Measurements from ENCODE around the gene JUP.

Gene JUP

DNA sequence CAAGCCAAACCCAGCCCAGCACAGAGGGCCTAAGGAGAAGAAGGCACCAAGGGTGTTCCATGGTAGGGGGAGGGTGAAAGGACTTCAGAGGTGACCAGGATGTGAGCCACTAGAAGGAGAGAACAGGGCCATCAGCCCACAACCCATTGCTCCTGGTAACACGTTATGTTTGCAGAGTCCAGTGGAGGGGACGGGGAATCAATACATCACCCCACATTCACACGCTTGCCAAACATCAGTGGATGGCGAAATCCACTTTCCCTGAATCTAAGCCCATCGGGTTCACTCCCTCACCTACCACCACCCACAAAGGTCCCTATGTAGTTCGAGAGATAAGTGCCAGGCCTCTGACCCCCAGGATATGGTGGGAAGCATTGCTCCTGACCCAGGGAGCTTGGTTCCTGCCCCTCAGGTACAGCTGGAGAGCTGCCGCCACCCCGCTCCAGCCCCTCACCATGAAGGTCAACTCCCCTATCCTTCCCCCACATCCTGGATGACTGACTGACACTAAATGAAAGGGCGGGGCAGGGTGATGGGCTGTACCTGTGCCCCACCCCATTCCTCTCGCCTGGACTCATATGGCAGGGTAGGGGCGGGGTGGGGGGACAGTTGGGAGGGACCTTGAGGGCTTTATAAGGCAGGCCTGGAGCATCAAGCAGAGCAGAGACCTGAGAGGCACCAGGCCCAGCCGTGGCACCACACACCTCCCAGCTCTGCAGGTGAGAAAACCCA, 74.7 kb downstream of the JUP start, which contains the start of gene GAST:
TSS of gene GAST (plus strand) at position 663 of the 732 bp plus-strand sequence. CDS start 3,106 bp downstream, outside the sequence.
- DNase-seq: no peak

DNA sequence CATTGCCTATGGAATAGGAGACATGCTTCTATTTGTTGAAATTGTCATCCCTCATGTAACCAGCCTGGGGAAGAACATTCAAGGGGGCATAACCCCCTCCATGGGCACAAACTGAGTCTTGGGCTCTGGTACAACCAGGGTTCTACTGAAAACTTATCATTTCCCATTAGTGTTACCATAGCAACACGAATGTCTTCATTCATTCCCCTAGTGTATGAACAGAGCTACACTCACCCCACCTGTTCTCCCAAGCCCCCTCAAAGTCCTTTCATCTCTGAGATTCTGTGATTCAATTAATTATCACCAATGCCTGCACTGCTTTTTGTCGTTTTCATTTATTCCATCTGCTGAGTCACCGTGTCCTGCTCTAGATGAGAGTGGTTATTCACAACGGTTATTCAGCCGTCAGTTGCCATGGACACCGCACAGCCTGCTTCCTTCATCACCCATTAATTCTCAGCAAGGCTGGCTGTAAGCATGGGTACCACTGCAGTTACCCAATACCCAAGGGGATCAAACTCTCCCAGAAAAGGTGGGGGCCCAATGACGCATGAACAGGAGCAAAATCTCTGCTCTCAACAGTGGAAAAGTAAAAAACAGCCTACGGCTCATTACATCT, 75.9 kb downstream of the JUP start:
- DNase-seq: no peak

DNA sequence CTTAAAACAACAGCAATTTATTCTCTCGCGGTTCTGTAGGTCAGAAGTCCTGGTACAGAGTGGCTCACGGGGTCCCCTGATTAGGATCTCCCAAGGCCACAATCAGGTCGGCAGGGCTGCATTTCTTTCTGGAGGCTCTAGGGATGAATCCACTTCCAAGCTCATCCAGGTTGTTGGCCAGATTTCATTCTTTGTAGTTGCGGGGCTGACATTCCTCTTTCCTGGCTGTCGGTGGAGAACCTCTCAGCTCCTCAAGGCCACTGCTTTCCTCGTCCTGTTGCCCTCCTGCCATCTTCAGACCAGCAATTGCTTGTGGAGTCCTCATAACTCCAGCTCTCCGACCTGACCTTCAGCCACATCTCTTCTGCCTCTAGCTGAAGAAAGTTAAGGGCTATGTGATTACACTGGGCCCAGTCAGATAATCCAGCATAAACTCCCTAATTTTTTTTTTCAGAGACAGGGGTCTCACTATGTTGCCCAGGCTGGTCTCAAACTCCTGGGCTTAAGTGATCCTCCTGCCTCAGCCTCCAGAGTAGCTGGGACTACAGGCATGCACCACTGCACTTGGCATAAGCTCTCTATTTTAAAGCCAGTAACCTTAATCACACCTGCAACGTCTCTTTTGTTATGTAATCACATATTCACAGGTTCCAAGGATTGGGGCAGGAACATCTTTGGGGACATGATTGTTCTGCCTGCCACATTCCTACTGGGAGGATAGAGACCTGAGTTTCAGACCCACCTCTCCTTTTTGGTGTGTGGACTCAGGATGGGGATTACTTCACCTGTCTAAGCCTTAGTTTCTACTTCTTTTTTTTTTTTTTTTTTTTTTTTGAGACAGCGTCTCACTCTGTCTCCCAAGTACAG, 78.5 kb downstream of the JUP start:
- DNase-seq: no peak

DNA sequence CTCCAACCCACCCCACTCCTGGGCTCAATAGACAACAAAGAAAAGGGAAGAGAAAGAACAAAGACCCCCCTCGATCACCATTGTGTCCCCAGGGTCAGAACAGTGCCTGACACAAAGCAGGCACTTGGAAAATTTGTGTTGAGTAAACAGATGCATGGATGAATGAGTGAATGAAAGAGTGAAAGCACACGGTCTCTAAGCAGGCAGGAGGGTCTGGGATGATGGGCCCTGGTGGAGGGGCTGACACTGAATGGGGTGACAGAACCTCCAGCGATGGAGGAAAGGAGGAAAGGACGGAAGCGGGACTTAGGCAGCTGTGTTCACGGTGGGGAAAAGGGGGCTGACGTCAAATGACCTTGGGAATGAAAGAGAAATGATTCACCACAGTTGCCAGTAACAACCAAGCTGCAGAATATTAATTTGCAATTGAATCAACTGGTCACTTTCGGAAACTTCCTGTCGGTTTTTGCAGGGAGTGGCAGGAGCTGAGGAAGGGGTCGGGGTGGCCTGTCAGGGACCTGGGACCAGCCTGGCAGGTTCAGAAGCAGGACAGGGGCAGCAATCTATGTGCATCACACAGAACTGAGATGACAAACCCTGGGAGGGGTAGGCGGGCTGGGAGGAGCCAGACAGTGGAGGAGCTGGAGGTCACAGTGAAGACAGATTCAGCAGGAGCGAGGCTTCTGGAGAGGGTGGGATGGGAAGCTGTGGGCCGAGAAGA, 81.1 kb downstream of the JUP start:
- no peak for DNase-seq

All from stimulated activated naive CD4-positive, alpha-beta T cell (primary cell).